Hematopoietic multipotent progenitor cell treated with erythropoietin and hydrocortisone succinate and interleukin-3 and kit ligand, for 8 days (in vitro differentiated cells): ENCODE results near the gene IL10RB.

ENCODE experiments used
- DNase-seq: peaks from one replicate; pipeline ENCODE4 v3.0.0-alpha.2; 2015

Gene IL10RB

GRCh38 chr21:33339135-33339534 is 73.0 kb downstream of the IL10RB start:
- DNase-seq, result no peak

GRCh38 chr21:33339918-33340317 is 73.8 kb downstream of the IL10RB start:
- DNase-seq, result no peak

GRCh38 chr21:33345751-33346238 is 79.6 kb downstream of the IL10RB start:
- DNase-seq, result no peak
